ENCODE measurements around the gene PAGE2.

PAGE2 gene

DNA sequence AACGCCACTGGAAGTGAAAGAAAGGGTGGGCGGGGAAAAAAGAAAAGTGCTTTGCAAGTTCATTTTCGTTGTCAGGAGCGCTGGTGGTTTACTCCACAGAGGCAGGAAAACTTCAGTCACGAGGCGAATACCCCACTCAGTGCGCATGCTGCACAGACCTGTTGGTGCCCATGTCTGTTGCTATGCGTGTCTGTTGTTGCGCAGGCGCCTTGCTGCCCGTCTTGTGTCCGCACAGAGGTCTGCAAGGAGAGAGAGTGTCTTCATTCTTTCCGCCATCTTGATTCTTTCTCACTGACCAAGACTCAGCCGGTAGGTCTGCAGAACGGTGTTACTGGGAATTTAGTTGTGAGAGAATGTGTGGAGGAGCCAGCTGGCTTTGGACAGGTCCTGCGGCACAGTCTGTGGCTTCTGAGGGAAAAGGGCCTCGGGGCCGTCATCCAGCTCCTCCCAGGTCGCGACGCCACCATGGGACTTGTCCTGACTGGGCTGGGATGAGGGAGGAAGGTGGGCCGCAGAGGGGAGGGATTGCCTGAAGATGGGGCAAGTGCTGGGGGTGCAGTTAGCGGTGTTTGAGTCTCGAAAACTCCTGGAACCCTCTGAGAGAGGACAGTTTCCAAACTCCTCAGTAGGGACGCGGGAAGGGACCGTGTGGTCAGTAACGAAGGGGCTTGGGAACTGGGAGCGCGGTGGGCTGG, at the start of gene PAGE2:
Gene PAGE2, plus strand, starts transcription at position 224 of the 695 bp plus-strand sequence. CDS start 1,003 bp downstream, outside the sequence.
- no peak for TF ChIP-seq SNAI2 (CRISPR knock-in tag; IDR thresholded peaks at IDR 0.05)
- TF ChIP-seq CSRNP3 (CRISPR knock-in tag; IDR thresholded peaks at IDR 0.05), result no peak
- TF ChIP-seq ZFP3 (CRISPR knock-in tag; IDR thresholded peaks at IDR 0.05), result no peak
- no peak for TF ChIP-seq GLIS3 (CRISPR knock-in tag; IDR thresholded peaks at IDR 0.05)
- TF ChIP-seq, protein P1, sequence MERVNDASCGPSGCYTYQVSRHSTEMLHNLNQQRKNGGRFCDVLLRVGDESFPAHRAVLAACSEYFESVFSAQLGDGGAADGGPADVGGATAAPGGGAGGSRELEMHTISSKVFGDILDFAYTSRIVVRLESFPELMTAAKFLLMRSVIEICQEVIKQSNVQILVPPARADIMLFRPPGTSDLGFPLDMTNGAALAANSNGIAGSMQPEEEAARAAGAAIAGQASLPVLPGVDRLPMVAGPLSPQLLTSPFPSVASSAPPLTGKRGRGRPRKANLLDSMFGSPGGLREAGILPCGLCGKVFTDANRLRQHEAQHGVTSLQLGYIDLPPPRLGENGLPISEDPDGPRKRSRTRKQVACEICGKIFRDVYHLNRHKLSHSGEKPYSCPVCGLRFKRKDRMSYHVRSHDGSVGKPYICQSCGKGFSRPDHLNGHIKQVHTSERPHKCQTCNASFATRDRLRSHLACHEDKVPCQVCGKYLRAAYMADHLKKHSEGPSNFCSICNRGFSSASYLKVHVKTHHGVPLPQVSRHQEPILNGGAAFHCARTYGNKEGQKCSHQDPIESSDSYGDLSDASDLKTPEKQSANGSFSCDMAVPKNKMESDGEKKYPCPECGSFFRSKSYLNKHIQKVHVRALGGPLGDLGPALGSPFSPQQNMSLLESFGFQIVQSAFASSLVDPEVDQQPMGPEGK (CRISPR knock-in tag; IDR thresholded peaks at IDR 0.05; ENCODE audit: borderline replicate concordance), result no peak
- TF ChIP-seq PPARA (CRISPR knock-in tag; IDR thresholded peaks at IDR 0.05; ENCODE audit: borderline replicate concordance), result no peak
- TF ChIP-seq, protein P2, sequence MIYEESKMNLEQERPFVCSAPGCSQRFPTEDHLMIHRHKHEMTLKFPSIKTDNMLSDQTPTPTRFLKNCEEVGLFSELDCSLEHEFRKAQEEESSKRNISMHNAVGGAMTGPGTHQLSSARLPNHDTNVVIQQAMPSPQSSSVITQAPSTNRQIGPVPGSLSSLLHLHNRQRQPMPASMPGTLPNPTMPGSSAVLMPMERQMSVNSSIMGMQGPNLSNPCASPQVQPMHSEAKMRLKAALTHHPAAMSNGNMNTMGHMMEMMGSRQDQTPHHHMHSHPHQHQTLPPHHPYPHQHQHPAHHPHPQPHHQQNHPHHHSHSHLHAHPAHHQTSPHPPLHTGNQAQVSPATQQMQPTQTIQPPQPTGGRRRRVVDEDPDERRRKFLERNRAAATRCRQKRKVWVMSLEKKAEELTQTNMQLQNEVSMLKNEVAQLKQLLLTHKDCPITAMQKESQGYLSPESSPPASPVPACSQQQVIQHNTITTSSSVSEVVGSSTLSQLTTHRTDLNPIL (CRISPR knock-in tag; IDR thresholded peaks at IDR 0.05; ENCODE audit: low read depth), result no peak
- TF ChIP-seq ZNF8 (CRISPR knock-in tag; IDR thresholded peaks at IDR 0.05), result no peak
- no peak for TF ChIP-seq TOX (CRISPR knock-in tag; IDR thresholded peaks at IDR 0.05; ENCODE audit: borderline replicate concordance)
- TF ChIP-seq CSDC2 (CRISPR knock-in tag; IDR thresholded peaks at IDR 0.05), result no peak
- no peak for TF ChIP-seq ZC3H10 (CRISPR knock-in tag; IDR thresholded peaks at IDR 0.05)
- no peak for TF ChIP-seq TSHZ2 (CRISPR knock-in tag; IDR thresholded peaks at IDR 0.05)

DNA sequence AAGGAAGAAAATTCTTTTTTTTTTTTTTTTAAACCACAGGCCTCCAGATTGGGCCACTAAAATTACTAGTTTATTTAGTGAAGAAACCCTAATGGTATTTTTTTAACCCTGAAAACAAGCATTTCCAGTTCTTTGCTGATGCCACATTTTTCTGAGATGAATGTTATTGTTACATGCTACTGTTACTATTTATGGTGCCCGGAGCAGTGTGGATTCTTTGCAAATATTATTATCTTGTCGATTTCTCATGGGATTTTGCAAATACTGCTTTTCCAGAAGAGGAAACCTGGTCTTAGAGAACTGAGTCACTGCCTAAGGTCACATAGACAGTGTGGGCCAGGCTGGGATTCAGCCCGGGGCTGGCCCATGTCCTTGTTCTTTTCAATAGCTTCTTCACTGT, 49.3 kb upstream of the PAGE2 start:
- no peak for TF ChIP-seq ZFP30 (CRISPR knock-in tag; IDR thresholded peaks at IDR 0.05)
- TF ChIP-seq ZNF70 (CRISPR knock-in tag; IDR thresholded peaks at IDR 0.05), result no peak
- TF ChIP-seq, protein P1 (CRISPR knock-in tag; IDR thresholded peaks at IDR 0.05; ENCODE audit: borderline replicate concordance), result no peak
- no peak for TF ChIP-seq TSHZ2 (CRISPR knock-in tag; IDR thresholded peaks at IDR 0.05)
- TF ChIP-seq CSRNP3 (CRISPR knock-in tag; IDR thresholded peaks at IDR 0.05), result no peak
- TF ChIP-seq TCF4 (CRISPR knock-in tag; IDR thresholded peaks at IDR 0.05; ENCODE audit: borderline replicate concordance), result no peak
- no peak for TF ChIP-seq ZNF8 (CRISPR knock-in tag; IDR thresholded peaks at IDR 0.05)
- TF ChIP-seq ZNF565 (CRISPR knock-in tag; conservative IDR thresholded peaks at IDR 0.05; ENCODE audit: low read depth), result no peak
- TF ChIP-seq, protein P3, sequence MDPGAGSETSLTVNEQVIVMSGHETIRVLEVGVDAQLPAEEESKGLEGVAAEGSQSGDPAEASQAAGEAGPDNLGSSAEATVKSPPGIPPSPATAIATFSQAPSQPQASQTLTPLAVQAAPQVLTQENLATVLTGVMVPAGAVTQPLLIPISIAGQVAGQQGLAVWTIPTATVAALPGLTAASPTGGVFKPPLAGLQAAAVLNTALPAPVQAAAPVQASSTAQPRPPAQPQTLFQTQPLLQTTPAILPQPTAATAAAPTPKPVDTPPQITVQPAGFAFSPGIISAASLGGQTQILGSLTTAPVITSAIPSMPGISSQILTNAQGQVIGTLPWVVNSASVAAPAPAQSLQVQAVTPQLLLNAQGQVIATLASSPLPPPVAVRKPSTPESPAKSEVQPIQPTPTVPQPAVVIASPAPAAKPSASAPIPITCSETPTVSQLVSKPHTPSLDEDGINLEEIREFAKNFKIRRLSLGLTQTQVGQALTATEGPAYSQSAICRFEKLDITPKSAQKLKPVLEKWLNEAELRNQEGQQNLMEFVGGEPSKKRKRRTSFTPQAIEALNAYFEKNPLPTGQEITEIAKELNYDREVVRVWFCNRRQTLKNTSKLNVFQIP (CRISPR knock-in tag; IDR thresholded peaks at IDR 0.05; ENCODE audit: borderline replicate concordance, low read depth), result no peak
- TF ChIP-seq PPARA (CRISPR knock-in tag; IDR thresholded peaks at IDR 0.05; ENCODE audit: borderline replicate concordance), result no peak
- TF ChIP-seq SNAI2 (CRISPR knock-in tag; IDR thresholded peaks at IDR 0.05), result no peak
- TF ChIP-seq GLIS3 (CRISPR knock-in tag; IDR thresholded peaks at IDR 0.05), result no peak
- TF ChIP-seq ZFP3 (CRISPR knock-in tag; IDR thresholded peaks at IDR 0.05), result no peak
- no peak for TF ChIP-seq ESRRG (CRISPR knock-in tag; IDR thresholded peaks at IDR 0.05)
- TF ChIP-seq CSDC2 (CRISPR knock-in tag; IDR thresholded peaks at IDR 0.05), result no peak
- TF ChIP-seq, protein P2 (CRISPR knock-in tag; IDR thresholded peaks at IDR 0.05; ENCODE audit: low read depth), result no peak
- ATAC-seq, result no peak

More for the DNA sequence above, at the start of gene PAGE2:
- ATAC-seq, result peak; percentile 57; the same call in 2 of the 3 replicates

Measured in SK-N-SH treated with all-trans-retinoic acid at 6 μM for 48 hours (cell line).